IMR-90 (cell line): ENCODE measurements around the gene CLASP1. TPM values are rescaled to one million over a fixed set of nuclear protein-coding genes. Genes with fewer than 3 reads are reported as not detected.
"Not testable (repeated sequence)": the region's sequence is repeated elsewhere in the genome, so short reads cannot be mapped to it uniquely, and the experiment has no call there.

ENCODE experiments used
- ATAC-seq: fragments of 200-7000 bp; cut with Tn5 transposase; 2 replicates; pipeline ENCODE4 v1.9.1; 2020; ENCODE audit warnings: low read depth, mild to moderate bottlenecking, moderate library complexity
- BruUV-seq: library from RNA; stranded (reverse); fragments of 400-500 nt; replicated peaks from 2 replicates; lab custom pipeline; 2021; lab: Mats Ljungman, UMichigan
- CTCF ChIA-PET: fragments of 300-600 bp; formaldehyde crosslinking; extraction: SDS; loops from one replicate; lab custom pipeline; 2021; ENCODE audit warnings: antibody characterized with exemption; lab: Yijun Ruan, JAX
- POLR2A ChIA-PET: fragments of 300-600 bp; sonication (Branson Sonifier 250); formaldehyde crosslinking; loops from one replicate; lab custom pipeline; 2022; ENCODE audit warnings: antibody characterized with exemption; ENCODE audit not compliant: unreplicated experiment; lab: Charles Lee
- DNase-seq: peaks from one replicate; pipeline ENCODE4 v3.0.0; 2013
- H2AFZ ChIP-seq: replicated peaks from 2 replicates; pipeline ENCODE3; 2013; ENCODE audit warnings: low read length, mild to moderate bottlenecking; ENCODE audit not compliant: poor library complexity
- H2AK5ac ChIP-seq: 2 replicates; pipeline ENCODE4 v1.6.1; 2013; ENCODE audit warnings: low read depth, low read length, inconsistent platforms
- H2AK9ac ChIP-seq: replicated peaks from 2 replicates; pipeline ENCODE3; 2013; ENCODE audit warnings: mild to moderate bottlenecking, low read depth, low read length, moderate library complexity; ENCODE audit not compliant: poor library complexity
- H2BK120ac ChIP-seq: 2 replicates; pipeline ENCODE4 v1.6.1; 2013; ENCODE audit warnings: low read depth, low read length, inconsistent platforms
- H2BK15ac ChIP-seq: 3 replicates; pipeline ENCODE4 v1.6.1; 2013; ENCODE audit warnings: low read depth, low read length, inconsistent platforms
- H2BK20ac ChIP-seq: 2 replicates; pipeline ENCODE4 v1.6.1; 2013; ENCODE audit warnings: low read depth, mild to moderate bottlenecking, inconsistent platforms, low read length, moderate library complexity
- H2BK5ac ChIP-seq: 2 replicates; pipeline ENCODE4 v1.6.1; 2013; ENCODE audit warnings: mild to moderate bottlenecking, low read depth, low read length, inconsistent platforms; ENCODE audit not compliant: poor library complexity, severe bottlenecking
- H3K14ac ChIP-seq: replicated peaks from 2 replicates; pipeline ENCODE4 v1.6.1; 2013; ENCODE audit warnings: low read depth, low read length, inconsistent platforms
- H3K18ac ChIP-seq: 2 replicates; pipeline ENCODE4 v1.6.1; 2013; ENCODE audit warnings: low read depth, low read length, control low read depth
- H3K23ac ChIP-seq: 2 replicates; pipeline ENCODE4 v1.6.1; 2013; ENCODE audit warnings: low read depth, low read length, inconsistent platforms
- H3K27ac ChIP-seq: 2 replicates; pipeline ENCODE4 v1.5.1; 2013; ENCODE audit warnings: mild to moderate bottlenecking, control low read depth, low read length; ENCODE audit not compliant: insufficient read depth
- H3K27me3 ChIP-seq: 2 replicates; pipeline ENCODE4 v1.6.1; 2013; ENCODE audit warnings: low read length; ENCODE audit not compliant: control insufficient read depth, insufficient read depth
- H3K36me3 ChIP-seq: 2 replicates; pipeline ENCODE4 v1.6.1; 2013; ENCODE audit warnings: low read length, mixed read lengths; ENCODE audit not compliant: control insufficient read depth, insufficient read depth
- H3K4ac ChIP-seq: 2 replicates; pipeline ENCODE4 v1.6.1; 2013; ENCODE audit warnings: low read depth, low read length, inconsistent platforms
- H3K4me1 ChIP-seq: 2 replicates; pipeline ENCODE4 v1.6.1; 2013; ENCODE audit warnings: low read length, mixed read lengths; ENCODE audit not compliant: control insufficient read depth, insufficient read depth
- H3K4me2 ChIP-seq: 2 replicates; pipeline ENCODE4 v1.6.1; 2013; ENCODE audit warnings: low read depth, mild to moderate bottlenecking, control low read depth, low read length, moderate library complexity
- H3K4me3 ChIP-seq: 2 replicates; pipeline ENCODE4 v1.5.1; 2013; ENCODE audit warnings: low read depth, mild to moderate bottlenecking, control low read depth, low read length, moderate library complexity; ENCODE audit not compliant: insufficient read depth
- H3K56ac ChIP-seq: 2 replicates; pipeline ENCODE4 v1.6.1; 2013; ENCODE audit warnings: low read length, inconsistent platforms; ENCODE audit not compliant: insufficient read depth; ENCODE audit errors: extremely low read depth
- H3K79me1 ChIP-seq, 2 experiments: 2 replicates each; pipeline ENCODE4 v1.6.1; 2013; ENCODE audit warnings: low read length in 2 of 2, inconsistent platforms in 1 of 2, low read depth in 1 of 2
- H3K9ac ChIP-seq: 2 replicates; pipeline ENCODE4 v1.6.1; 2013; ENCODE audit warnings: low read depth, low read length, control low read depth
- H3K9me1 ChIP-seq: 2 replicates; pipeline ENCODE4 v1.6.1; 2013; ENCODE audit warnings: low read length, inconsistent platforms; ENCODE audit not compliant: insufficient read depth
- H3K9me3 ChIP-seq: 2 replicates; pipeline ENCODE4 v1.6.1; 2013; ENCODE audit warnings: low read length; ENCODE audit not compliant: control insufficient read depth, insufficient read depth
- H4K20me1 ChIP-seq: 2 replicates; pipeline ENCODE4 v1.6.1; 2013; ENCODE audit warnings: low read length, inconsistent platforms; ENCODE audit not compliant: insufficient read depth
- H4K5ac ChIP-seq: 2 replicates; pipeline ENCODE4 v1.6.1; 2013; ENCODE audit warnings: mild to moderate bottlenecking, low read depth, low read length, control low read depth
- H4K8ac ChIP-seq, 2 experiments: 2 replicates each; pipeline ENCODE4 v1.6.1; 2013; ENCODE audit warnings: low read depth in 2 of 2, low read length in 2 of 2, control low read depth in 1 of 2, inconsistent platforms in 1 of 2
- H4K91ac ChIP-seq: 2 replicates; pipeline ENCODE4 v1.6.1; 2013; ENCODE audit warnings: low read depth, low read length, inconsistent platforms; ENCODE audit not compliant: insufficient read depth
- CEBPB ChIP-seq: IDR thresholded peaks from 2 replicates; pipeline ENCODE4 v1.6.1; 2012; ENCODE audit warnings: low read depth, low read length, improper control_type of control experiment
- WGBS, 2 experiments: methylation state at CpG; one replicate each; pipeline versions ENCODE4 v1.1.5 to v1.1.7; 2013; ENCODE audit warnings: missing lambda C conversion rate in 2 of 2; ENCODE audit not compliant: insufficient read length in 1 of 2; ENCODE audit errors: extremely low coverage in 2 of 2; 5-methylcytosine and 5-hydroxymethylcytosine counted together
- dilution Hi-C: fragments of 300-500 bp; cut with HindIII; formaldehyde crosslinking; loops from one replicate; pipeline ENCODE4 v1.14.3; 2018; ENCODE audit warnings: low sequenced_read_pairs; ENCODE audit not compliant: unreplicated experiment
- in situ Hi-C: fragments of 300-500 bp; cut with MboI; formaldehyde crosslinking; loops from 3 replicates; pipeline ENCODE4 v1.14.3; 2019; ENCODE audit warnings: low sequenced_read_pairs, inconsistent platforms, mixed read lengths
- intact Hi-C: fragments of 100-400 bp; cut with micrococcal nuclease; formaldehyde crosslinking; loops from 2 replicates; pipeline ENCODE4 v1.10.0; 2022
- polyA plus RNA-seq, 3 experiments: library from polyadenylated mRNA; depleted of rRNA; stranded (reverse); fragments of >200 nt; gene quantifications; 2 replicates each; pipeline ENCODE4 v1.2.3, GENCODE V29; 2012; ENCODE audit warnings: low replicate concordance in 1 of 3
- total RNA-seq: library from RNA; depleted of rRNA; stranded (reverse); fragments of >200 nt; gene quantifications from 2 replicates; pipeline ENCODE4 v1.2.3, GENCODE V29; 2012

CLASP1 gene
- total and polyA plus RNA-seq, 2 of the 4 experiments (the other 2 are of a cell fraction): 12.3 to 33.7 TPM

DNA sequence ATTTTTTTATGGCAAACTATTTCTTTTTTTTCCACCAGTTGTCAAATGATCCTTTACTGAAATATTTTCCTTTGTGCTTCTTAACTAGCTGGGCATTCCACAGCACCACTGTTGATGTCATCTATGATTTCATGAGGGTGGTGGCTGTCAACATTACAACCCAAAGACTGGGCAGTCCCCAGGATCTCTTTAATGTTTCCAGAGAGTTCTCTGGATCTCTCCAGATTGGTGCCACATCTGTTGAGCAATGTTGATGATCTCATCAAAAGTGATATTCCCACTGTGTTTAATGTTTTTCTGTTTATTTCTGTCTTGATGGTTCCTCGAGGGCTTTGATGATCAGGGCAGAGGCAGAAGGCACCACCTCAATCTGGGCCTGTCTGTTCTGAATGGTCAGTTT, 9.1 kb upstream of the CLASP1 start:
- H2BK15ac ChIP-seq, H2AK5ac ChIP-seq, BruUV-seq, dilution Hi-C loops, H4K20me1 ChIP-seq, H2AFZ ChIP-seq, H3K4me2 ChIP-seq, H3K4ac ChIP-seq, H3K56ac ChIP-seq, H3K36me3 ChIP-seq, H2BK20ac ChIP-seq, H3K4me3 ChIP-seq, H2BK5ac ChIP-seq, H3K18ac ChIP-seq, H3K27me3 ChIP-seq, H3K27ac ChIP-seq, H2AK9ac ChIP-seq, H4K91ac ChIP-seq, H3K14ac ChIP-seq, H3K9ac ChIP-seq, H3K9me1 ChIP-seq, H2BK120ac ChIP-seq, intact Hi-C loops, H4K5ac ChIP-seq, H3K4me1 ChIP-seq, H3K23ac ChIP-seq, ATAC-seq, H4K8ac ChIP-seq, in situ Hi-C loops, H3K9me3 ChIP-seq: not testable (repeated sequence)
- DNase-seq: peak; percentile 33
- ChIA-PET CTCF (interaction anchor here (1.0 kb wide), 1 partner anchor 231 kb away, joined by 3 read pairs; no protein-coding TSS in a partner anchor), POLR2A (interaction anchor here (0.5 kb wide), 1 partner anchor 21 kb away, joined by 3 read pairs; no protein-coding TSS in a partner anchor)
- TF ChIP-seq CEBPB: peak; percentile 60
- WGBS, 2 experiments: no CpG with 5 or more reads among the region's 1 CpG
- H3K79me1 ChIP-seq: peaks cover 5 to 17% of the 10 kb centered on the region in 2 experiments; a peak in 3 of 4 replicates
